PC-9 (cell line): ENCODE data around the gene TRUB2. TPM values are rescaled to one million over a fixed set of nuclear protein-coding genes. Genes with fewer than 3 reads are reported as not detected.

Experiments
- BruUV-seq: library from RNA; stranded (reverse); fragments of 400-500 nt; replicated peaks from 2 replicates; lab custom pipeline; 2021; lab: Mats Ljungman, UMichigan
- CTCF ChIA-PET: fragments of 300-600 bp; sonication (Branson Sonifier 250); formaldehyde crosslinking; loops from one replicate; lab custom pipeline; 2022; ENCODE audit warnings: antibody characterized with exemption; lab: Charles Lee
- POLR2A ChIA-PET: fragments of 300-600 bp; sonication (Branson Sonifier 250); formaldehyde crosslinking; loops from one replicate; lab custom pipeline; 2022; ENCODE audit warnings: antibody characterized with exemption; ENCODE audit not compliant: unreplicated experiment; lab: Charles Lee
- DNase-seq, 2 experiments: peaks; one replicate each; pipeline versions ENCODE4 v3.0.0 to v3.0.0-alpha.2; 2015 to 2022; ENCODE audit warnings: mixed read lengths in 1 of 2
- H2AFZ ChIP-seq: fragments of 200-600 bp; sonication (generic); 2 replicates; pipeline ENCODE4 v1.8.1; 2017; ENCODE audit warnings: antibody characterized with exemption
- H3F3A ChIP-seq: fragments of 200-600 bp; sonication (generic); 2 replicates; pipeline ENCODE4 v1.8.1; 2017; ENCODE audit warnings: antibody characterized with exemption, mild to moderate bottlenecking, low read depth; ENCODE audit not compliant: insufficient read depth
- H3K27ac ChIP-seq: fragments of 200-600 bp; sonication (generic); 2 replicates; pipeline ENCODE4 v1.6.1; 2016; ENCODE audit warnings: mixed run types
- H3K27me3 ChIP-seq: fragments of 200-600 bp; sonication (generic); 2 replicates; pipeline ENCODE4 v1.6.1; 2016; ENCODE audit warnings: low read depth, mixed run types; ENCODE audit not compliant: insufficient read depth
- H3K36me3 ChIP-seq: fragments of 200-600 bp; sonication (generic); 2 replicates; pipeline ENCODE4 v1.6.1; 2016; ENCODE audit warnings: low read depth, mixed run types
- H3K4me1 ChIP-seq: fragments of 200-600 bp; sonication (generic); replicated peaks from 2 replicates; pipeline ENCODE4 v1.6.1; 2016; ENCODE audit warnings: mixed run types; ENCODE audit not compliant: insufficient read depth
- H3K4me2 ChIP-seq: fragments of 200-600 bp; sonication (generic); 2 replicates; pipeline ENCODE4 v1.6.1; 2017; ENCODE audit warnings: mixed run types
- H3K4me3 ChIP-seq: fragments of 200-600 bp; sonication (generic); 2 replicates; pipeline ENCODE4 v1.6.1; 2016; ENCODE audit warnings: mixed run types
- H3K79me2 ChIP-seq: fragments of 200-600 bp; sonication (generic); 2 replicates; pipeline ENCODE4 v1.6.1; 2017; ENCODE audit warnings: low read depth, mixed run types
- H3K9me2 ChIP-seq: fragments of 200-600 bp; sonication (generic); 2 replicates; pipeline ENCODE4 v1.8.1; 2017; ENCODE audit warnings: mild to moderate bottlenecking; ENCODE audit not compliant: insufficient read depth
- H3K9me3 ChIP-seq: fragments of 200-600 bp; sonication (generic); 2 replicates; pipeline ENCODE4 v1.8.1; 2016; ENCODE audit warnings: low read depth; ENCODE audit not compliant: insufficient read depth
- H4K20me1 ChIP-seq: fragments of 200-600 bp; sonication (generic); 2 replicates; pipeline ENCODE4 v1.8.1; 2017; ENCODE audit not compliant: insufficient read depth
- CTCF ChIP-seq: fragments of 200-600 bp; sonication (generic); conservative IDR thresholded peaks from 2 replicates; pipeline ENCODE4 v1.6.1; 2017; ENCODE audit warnings: mixed run types, antibody characterized with exemption, mild to moderate bottlenecking, moderate library complexity
- EZH2 ChIP-seq: fragments of 200-600 bp; sonication (generic); IDR thresholded peaks from 2 replicates; pipeline ENCODE4 v1.8.0; 2017; ENCODE audit warnings: antibody characterized with exemption, low read depth
- intact Hi-C: fragments of 100-400 bp; cut with micrococcal nuclease; formaldehyde crosslinking; loops from one replicate; pipeline ENCODE4 v1.10.0; 2022; ENCODE audit not compliant: unreplicated experiment
- total RNA-seq: library from RNA; stranded (reverse); gene quantifications from 2 replicates; pipeline ENCODE4 v1.2.3, GENCODE V29; 2021

Gene TRUB2
- total RNA-seq, 1 experiment from 2014 or later, result 62.1 TPM

GRCh38 chr9:128275198-128276007, 46.8 kb downstream of the TRUB2 start, which contains the start of gene GOLGA2:
Gene GOLGA2 (minus strand): TSS chr9:128276007. CDS start chr9:128275976, 31 bp downstream.
- no peak for DNase-seq
- Histone ChIP-seq H2AFZ (peak within 1 kb of the TSS; percentile 84), H3K9me2 (no peaks in the 10 kb centered on the region), H3K4me2 (peak within 1 kb of the TSS; percentile 86), H3K9me3 (no peaks in the 10 kb centered on the region), H3K4me1 (peaks cover 43% of the 10 kb centered on the region), H3K79me2 (peaks cover 59% of the 10 kb centered on the region), H3K36me3 (peaks cover 18% of the 10 kb centered on the region), H3K27me3 (no peaks in the 10 kb centered on the region), H3F3A (peaks cover 30% of the 10 kb centered on the region), H3K27ac (peak within 1 kb of the TSS; percentile 51; the same call in 1 of the 2 replicates), H4K20me1 (peaks cover 6% of the 10 kb centered on the region), H3K4me3 (peak within 1 kb of the TSS; percentile 65)
- no TSS peak for BruUV-seq
- POLR2A ChIA-PET, result interaction anchor here (0.5 to 0.8 kb wide), 9 partner anchors 18 to 983 kb away, joined by 3 to 6 read pairs (median 4); no protein-coding TSS in a partner anchor
- intact Hi-C loops, result loop anchor here (2.0 to 5.0 kb wide), 3 partner anchors 47 to 148 kb away; partner anchors contain the start of genes COQ4, PTGES2, SLC27A4 and TRUB2
- TF ChIP-seq EZH2 (no peak), CTCF (no peak)
- CTCF ChIA-PET, result no interaction called here

- Histone ChIP-seq H3K27me3 (no peaks in the 10 kb centered on the region), H3K4me2 (peak overlapping the region; percentile 78), H3K9me3 (no peaks in the 10 kb centered on the region), H2AFZ (no peak overlapping the region), H3K79me2 (peaks cover 69% of the 10 kb centered on the region), H3K36me3 (peaks cover 19% of the 10 kb centered on the region), H3K4me1 (peaks cover 45% of the 10 kb centered on the region), H3F3A (peaks cover 30% of the 10 kb centered on the region), H3K27ac (no peak overlapping the region), H3K4me3 (peak overlapping the region; percentile 65; the same call in 1 of the 2 replicates), H3K9me2 (no peaks in the 10 kb centered on the region), H4K20me1 (peaks cover 10% of the 10 kb centered on the region)
- TF ChIP-seq EZH2 (no peak), CTCF (no peak)
- CTCF ChIA-PET, result no interaction called here
- no TSS peak for BruUV-seq
- intact Hi-C loops, result no loop called here
- no peak for DNase-seq
- POLR2A ChIA-PET, result no interaction called here
These were observed 48.0 kb downstream of the TRUB2 start for GRCh38 chr9:128274245-128274644.

- BruUV-seq, result no TSS peak
- intact Hi-C loops, result loop anchor here (1.0 kb wide), 1 partner anchor 94 kb away; no protein-coding TSS in a partner anchor
- no peaks in the 10 kb centered on the region for H3K9me2 ChIP-seq
- H3K4me2 ChIP-seq, result peak overlapping the region; percentile 53
- H3K4me1 ChIP-seq, result peaks cover 38% of the 10 kb centered on the region
- H3K27ac ChIP-seq, result peak overlapping the region; percentile 31
- no peak for TF ChIP-seq EZH2
- no peak for TF ChIP-seq CTCF
- no peak overlapping the region for H3K4me3 ChIP-seq
- H2AFZ ChIP-seq, result no peak overlapping the region
- no peaks in the 10 kb centered on the region for H3K9me3 ChIP-seq
- peaks cover 30% of the 10 kb centered on the region for H3F3A ChIP-seq
- no peaks in the 10 kb centered on the region for H3K27me3 ChIP-seq
- POLR2A ChIA-PET, result no interaction called here
- peaks cover 55% of the 10 kb centered on the region for H3K79me2 ChIP-seq
- CTCF ChIA-PET, result no interaction called here
- peaks cover 25% of the 10 kb centered on the region for H3K36me3 ChIP-seq
- DNase-seq, result peak in 1 of 2 experiments; percentile 45
- H4K20me1 ChIP-seq, result peaks cover 14% of the 10 kb centered on the region
These were observed 50.7 kb downstream of the TRUB2 start for GRCh38 chr9:128271512-128271911.
